H4 (cell line): ENCODE results near the gene PHF20. TPM values are rescaled to one million over a fixed set of nuclear protein-coding genes. Genes with fewer than 3 reads are reported as not detected.
"Not testable (repeated sequence)": the region's sequence is repeated elsewhere in the genome, so short reads cannot be mapped to it uniquely, and the experiment has no call there.

Experiments used
- DNase-seq: peaks from one replicate; pipeline ENCODE4 v3.0.0-alpha.2; 2015; ENCODE audit warnings: low spot score
- total RNA-seq: library from RNA; depleted of rRNA; stranded (reverse); fragments of >200 nt; shearing (Covaris generic); gene quantifications from 2 replicates; pipeline ENCODE4 v1.2.3, GENCODE V29; 2014

PHF20 gene
- total RNA-seq, 1 experiment from 2014 or later: 15.0 TPM

- no peak for DNase-seq
Measured at GRCh38 chr20:35839904-35840303, 68.1 kb downstream of the PHF20 start.

- no peak for DNase-seq
Measured at GRCh38 chr20:35840421-35840820, 68.6 kb downstream of the PHF20 start.

GRCh38 chr20:35842361-35842760 lies 70.5 kb downstream of the PHF20 start:
- DNase-seq: no peak

GRCh38 chr20:35843894-35844293 lies 72.1 kb downstream of the PHF20 start:
- not testable (repeated sequence) for DNase-seq

GRCh38 chr20:35845561-35845960 lies 73.7 kb downstream of the PHF20 start:
- DNase-seq: no peak

- DNase-seq: no peak
Measured at GRCh38 chr20:35849706-35850105, 77.9 kb downstream of the PHF20 start.

GRCh38 chr20:35851659-35852058 lies 79.8 kb downstream of the PHF20 start:
- not testable (repeated sequence) for DNase-seq

GRCh38 chr20:35854713-35855348 lies 83.0 kb downstream of the PHF20 start:
- DNase-seq: no peak

- DNase-seq: not testable (repeated sequence)
Measured at GRCh38 chr20:35855641-35856040, 83.8 kb downstream of the PHF20 start.

- no peak for DNase-seq
Measured at GRCh38 chr20:35856866-35857265, 85.1 kb downstream of the PHF20 start.

GRCh38 chr20:35866418-35867202 lies 94.8 kb downstream of the PHF20 start:
- no peak for DNase-seq

GRCh38 chr20:35870541-35871258 lies 98.9 kb downstream of the PHF20 start:
- DNase-seq: no peak

- peak; percentile 74 for DNase-seq
Measured at GRCh38 chr20:35871259-35871771, 99.5 kb downstream of the PHF20 start.

GRCh38 chr20:35876033-35876320 lies 104.2 kb downstream of the PHF20 start:
- DNase-seq: no peak

GRCh38 chr20:35877611-35878010 lies 105.8 kb downstream of the PHF20 start:
- DNase-seq: no peak

GRCh38 chr20:35878113-35878625 lies 106.4 kb downstream of the PHF20 start:
- DNase-seq: no peak

GRCh38 chr20:35881676-35882075 lies 109.9 kb downstream of the PHF20 start:
- DNase-seq: no peak

- not testable (repeated sequence) for DNase-seq
Measured at GRCh38 chr20:35882427-35883161, 110.8 kb downstream of the PHF20 start.

GRCh38 chr20:35883336-35883777 lies 111.5 kb downstream of the PHF20 start:
- no peak for DNase-seq

- peak; percentile 87 for DNase-seq
Measured at GRCh38 chr20:35883778-35884540, 112.1 kb downstream of the PHF20 start.

- no peak for DNase-seq
Measured at GRCh38 chr20:35884541-35884865, 112.7 kb downstream of the PHF20 start.
